ENCODE measurements around the gene GTF2A2.

Gene GTF2A2

GRCh38 chr15:59678172-59678571 is 20.9 kb upstream of the GTF2A2 start:
- POLR2A ChIA-PET (ENCODE audit: low non-redundant PET): no interaction called here
- no peak for TF ChIP-seq CTCF (conservative IDR thresholded peaks at IDR 0.05; ENCODE audit: low read depth)
- no peak overlapping the region for H3K27ac ChIP-seq

GRCh38 chr15:59676565-59676964 is 19.2 kb upstream of the GTF2A2 start:
- H3K27ac ChIP-seq: no peak overlapping the region
- no peak for TF ChIP-seq CTCF (conservative IDR thresholded peaks at IDR 0.05; ENCODE audit: low read depth)
- DNase-seq (ENCODE audit: low spot score): no peak
- ChIA-PET CTCF (no interaction called here), POLR2A (ENCODE audit: low non-redundant PET) (no interaction called here)

More at GRCh38 chr15:59678172-59678571, 20.9 kb upstream of the GTF2A2 start:
- CTCF ChIA-PET: no interaction called here
- DNase-seq (ENCODE audit: low spot score): no peak

- no peak overlapping the region for H3K27ac ChIP-seq
- ChIA-PET POLR2A (ENCODE audit: low non-redundant PET) (no interaction called here), CTCF (no interaction called here)
- no peak for DNase-seq (ENCODE audit: low spot score)
- no peak for TF ChIP-seq CTCF (conservative IDR thresholded peaks at IDR 0.05; ENCODE audit: low read depth)
These were observed 17.1 kb upstream of the GTF2A2 start for GRCh38 chr15:59674361-59674877.

- no peak for TF ChIP-seq CTCF (conservative IDR thresholded peaks at IDR 0.05; ENCODE audit: low read depth)
- no peak for DNase-seq (ENCODE audit: low spot score)
- POLR2A ChIA-PET (ENCODE audit: low non-redundant PET): no interaction called here
- CTCF ChIA-PET: interaction anchor here (0.8 kb wide), 1 partner anchor 136 kb away, joined by 3 read pairs; no protein-coding TSS in a partner anchor
- H3K27ac ChIP-seq: no peak overlapping the region
These were observed 11.2 kb upstream of the GTF2A2 start for GRCh38 chr15:59668556-59668955.

GRCh38 chr15:59662260-59662659 is 4.9 kb upstream of the GTF2A2 start:
- ChIA-PET CTCF (no interaction called here), POLR2A (ENCODE audit: low non-redundant PET) (no interaction called here)
- H3K27ac ChIP-seq: no peak overlapping the region
- DNase-seq (ENCODE audit: low spot score): no peak
- TF ChIP-seq CTCF (conservative IDR thresholded peaks at IDR 0.05; ENCODE audit: low read depth): no peak

- TF ChIP-seq CTCF (conservative IDR thresholded peaks at IDR 0.05; ENCODE audit: low read depth): no peak
- ChIA-PET POLR2A (ENCODE audit: low non-redundant PET) (no interaction called here), CTCF (no interaction called here)
- H3K27ac ChIP-seq: no peak overlapping the region
- no peak for DNase-seq (ENCODE audit: low spot score)
These were observed 2.1 kb upstream of the GTF2A2 start for GRCh38 chr15:59659366-59659765.
